Neural crest cell (in vitro differentiated cells): ENCODE measurements around the gene PLCL2. TPM values are rescaled to one million over a fixed set of nuclear protein-coding genes. Genes with fewer than 3 reads are reported as not detected.

ENCODE experiments used
- DNase-seq: peaks from one replicate; pipeline ENCODE4 v3.0.0; 2021; ENCODE audit warnings: low read depth, mixed read lengths, low spot score
- H3K27ac Mint-ChIP-seq: one replicate; pipeline ENCODE4 v1.8.0; 2021; ENCODE audit warnings: mild to moderate bottlenecking, mixed read lengths; ENCODE audit not compliant: unreplicated experiment
- H3K27me3 Mint-ChIP-seq: 2 replicates; pipeline ENCODE4 v1.8.0; 2021; ENCODE audit warnings: low read depth, mild to moderate bottlenecking, mixed read lengths
- H3K36me3 Mint-ChIP-seq: 2 replicates; pipeline ENCODE4 v1.8.0; 2021; ENCODE audit warnings: low read depth, mild to moderate bottlenecking, mixed read lengths
- H3K4me1 Mint-ChIP-seq: 2 replicates; pipeline ENCODE4 v1.8.0; 2021; ENCODE audit warnings: mixed read lengths
- H3K4me3 Mint-ChIP-seq: one replicate; pipeline ENCODE4 v1.8.0; 2021; ENCODE audit warnings: mild to moderate bottlenecking, mixed read lengths
- H3K9me3 Mint-ChIP-seq: 2 replicates; pipeline ENCODE4 v1.8.0; 2021; ENCODE audit warnings: mixed read lengths
- total RNA-seq: library from RNA; stranded (reverse); gene quantifications from 2 replicates; pipeline ENCODE4 v1.2.1, GENCODE V29; 2021
- TF ChIP-seq, protein P1 (sequence below): fragments of 200-600 bp; sonication (generic); conservative IDR thresholded peaks from 2 replicates; pipeline ENCODE4 v1.5.0; 2021; ENCODE audit warnings: antibody characterized with exemption, mild to moderate bottlenecking

PLCL2 gene
- total RNA-seq, 1 donor from 2014 or later, result 10.5 TPM

DNA sequence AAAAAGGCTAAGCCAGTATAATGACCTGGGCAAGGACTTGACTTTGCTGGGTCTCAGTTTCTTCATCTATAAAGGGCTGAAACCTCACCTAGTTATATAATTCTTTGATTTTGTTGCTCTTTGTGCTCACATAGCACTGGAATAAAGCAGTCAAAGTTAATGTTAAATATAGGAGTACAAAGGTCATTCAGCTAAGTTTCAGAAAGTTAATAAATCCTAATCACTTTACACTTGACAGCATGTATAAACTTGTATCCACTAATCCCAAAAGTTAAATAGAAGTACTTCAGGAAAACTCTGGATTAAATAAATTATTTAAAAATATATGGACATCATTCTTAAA, 33.9 kb downstream of the PLCL2 start:
- no peaks in the 10 kb centered on the region for H3K9me3 Mint-ChIP-seq
- no peak for DNase-seq
- peaks cover 11% of the 10 kb centered on the region for H3K4me1 Mint-ChIP-seq
- TF ChIP-seq, protein P1, sequence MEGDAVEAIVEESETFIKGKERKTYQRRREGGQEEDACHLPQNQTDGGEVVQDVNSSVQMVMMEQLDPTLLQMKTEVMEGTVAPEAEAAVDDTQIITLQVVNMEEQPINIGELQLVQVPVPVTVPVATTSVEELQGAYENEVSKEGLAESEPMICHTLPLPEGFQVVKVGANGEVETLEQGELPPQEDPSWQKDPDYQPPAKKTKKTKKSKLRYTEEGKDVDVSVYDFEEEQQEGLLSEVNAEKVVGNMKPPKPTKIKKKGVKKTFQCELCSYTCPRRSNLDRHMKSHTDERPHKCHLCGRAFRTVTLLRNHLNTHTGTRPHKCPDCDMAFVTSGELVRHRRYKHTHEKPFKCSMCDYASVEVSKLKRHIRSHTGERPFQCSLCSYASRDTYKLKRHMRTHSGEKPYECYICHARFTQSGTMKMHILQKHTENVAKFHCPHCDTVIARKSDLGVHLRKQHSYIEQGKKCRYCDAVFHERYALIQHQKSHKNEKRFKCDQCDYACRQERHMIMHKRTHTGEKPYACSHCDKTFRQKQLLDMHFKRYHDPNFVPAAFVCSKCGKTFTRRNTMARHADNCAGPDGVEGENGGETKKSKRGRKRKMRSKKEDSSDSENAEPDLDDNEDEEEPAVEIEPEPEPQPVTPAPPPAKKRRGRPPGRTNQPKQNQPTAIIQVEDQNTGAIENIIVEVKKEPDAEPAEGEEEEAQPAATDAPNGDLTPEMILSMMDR, result no peak
- H3K27me3 Mint-ChIP-seq, result no peaks in the 10 kb centered on the region
- no peak overlapping the region for H3K27ac Mint-ChIP-seq
- no peaks in the 10 kb centered on the region for H3K36me3 Mint-ChIP-seq
- no peak overlapping the region for H3K4me3 Mint-ChIP-seq

DNA sequence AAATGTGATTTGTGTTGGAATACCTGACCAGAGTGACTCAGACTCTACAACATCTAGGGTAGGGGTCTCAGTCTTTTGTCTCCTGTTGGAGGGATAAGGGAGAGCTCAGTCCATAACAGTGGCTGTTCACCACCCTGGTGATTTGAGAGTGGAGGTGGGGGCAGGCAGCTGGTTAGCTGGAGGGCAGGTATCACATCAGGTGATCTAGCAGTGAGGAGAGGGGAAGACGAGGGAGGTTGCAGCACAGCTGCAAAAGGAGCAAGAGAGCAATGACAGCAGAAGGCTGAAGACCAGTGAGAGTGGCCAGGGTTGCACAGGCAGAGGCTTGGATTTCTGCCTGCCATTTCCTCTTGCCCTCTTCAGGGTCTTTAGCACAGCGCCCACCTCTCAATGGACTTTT, 38.4 kb downstream of the PLCL2 start:
- H3K27ac Mint-ChIP-seq, result no peak overlapping the region
- TF ChIP-seq, protein P1, result no peak
- no peaks in the 10 kb centered on the region for H3K36me3 Mint-ChIP-seq
- H3K4me1 Mint-ChIP-seq, result no peaks in the 10 kb centered on the region
- H3K4me3 Mint-ChIP-seq, result no peak overlapping the region
- no peaks in the 10 kb centered on the region for H3K27me3 Mint-ChIP-seq
- no peaks in the 10 kb centered on the region for H3K9me3 Mint-ChIP-seq
- DNase-seq, result no peak

DNA sequence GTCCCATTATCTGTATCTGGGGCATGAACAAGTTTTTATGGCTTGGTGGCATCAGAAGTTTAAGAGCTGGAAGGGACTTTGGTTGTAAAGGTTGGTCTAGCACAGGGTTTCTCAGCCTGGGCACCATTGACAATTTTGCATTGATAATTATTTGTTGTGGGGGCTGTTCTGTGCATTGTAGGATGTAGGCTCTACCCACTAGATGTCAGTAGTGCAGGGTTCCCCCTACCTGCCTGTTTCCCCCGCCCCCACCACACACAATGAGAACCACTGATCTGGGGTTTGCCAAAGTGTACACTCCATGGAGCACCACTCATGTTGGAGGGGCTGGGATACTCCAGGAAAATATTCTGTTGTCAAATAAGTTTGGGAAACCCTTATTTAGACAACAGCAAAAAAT, 42.7 kb downstream of the PLCL2 start:
- Mint-ChIP-seq H3K27ac (no peak overlapping the region), H3K36me3 (no peaks in the 10 kb centered on the region), H3K9me3 (peaks cover 3% of the 10 kb centered on the region), H3K4me1 (no peaks in the 10 kb centered on the region), H3K27me3 (no peaks in the 10 kb centered on the region), H3K4me3 (no peak overlapping the region)
- no peak for DNase-seq
- TF ChIP-seq, protein P1, result no peak

DNA sequence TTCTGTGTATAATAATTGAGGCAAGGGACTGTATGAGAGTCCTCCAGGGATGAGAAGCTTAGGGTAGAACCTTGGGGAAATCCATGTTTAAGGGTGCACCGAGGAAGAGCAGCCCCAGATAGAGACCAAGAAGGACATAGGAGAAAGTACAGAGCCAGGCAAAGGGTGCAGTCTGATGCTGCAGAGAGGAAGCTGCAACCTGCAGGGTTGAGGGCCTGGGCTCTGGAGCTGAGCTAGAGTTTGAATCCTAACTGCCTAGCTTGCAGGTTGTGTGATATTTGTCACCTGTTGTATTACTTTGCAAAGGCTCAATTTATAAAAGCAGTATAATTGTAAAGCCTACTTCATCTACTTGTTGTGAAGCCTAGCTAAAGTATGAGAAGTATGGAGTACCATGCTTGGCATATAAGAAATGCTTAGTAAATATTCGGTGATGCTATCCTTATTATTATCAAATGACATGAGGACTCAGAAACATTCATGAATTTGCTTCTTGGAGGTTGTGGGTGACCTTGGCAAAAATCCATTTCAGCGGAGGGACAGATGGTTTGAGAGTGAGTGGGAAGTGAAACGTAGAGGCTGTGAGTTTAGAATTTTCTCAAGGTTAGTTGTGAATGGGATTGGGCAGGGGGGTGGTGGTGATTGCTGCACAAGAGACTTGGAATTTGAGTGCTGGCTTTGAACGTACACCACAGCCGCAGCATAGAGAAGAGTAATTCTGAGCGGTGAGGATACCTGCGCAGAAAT, 43.8 kb downstream of the PLCL2 start:
- DNase-seq, result no peak
- no peaks in the 10 kb centered on the region for H3K27me3 Mint-ChIP-seq

DNA sequence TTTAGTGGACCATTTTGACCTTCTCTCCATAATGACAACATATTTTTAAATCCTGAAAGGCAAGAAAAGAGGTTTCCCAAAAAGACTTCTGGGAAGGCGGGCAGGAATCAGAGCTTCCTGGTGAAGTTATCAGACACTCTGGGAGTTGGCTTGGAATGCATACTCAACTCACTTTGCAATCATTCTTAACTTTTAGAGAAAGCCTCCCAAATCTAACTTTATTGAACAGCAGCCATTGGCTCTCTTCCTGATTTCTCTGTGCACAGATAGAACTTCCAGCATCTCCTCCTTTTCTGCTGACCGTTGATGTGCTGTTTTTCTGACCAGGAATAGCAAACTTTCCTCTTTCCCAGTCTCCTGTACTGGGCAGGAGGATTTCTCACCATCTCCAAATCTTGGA, 44.6 kb downstream of the PLCL2 start:
- Mint-ChIP-seq H3K36me3 (no peaks in the 10 kb centered on the region), H3K4me1 (no peaks in the 10 kb centered on the region), H3K27ac (no peak overlapping the region), H3K9me3 (peaks cover 3% of the 10 kb centered on the region), H3K4me3 (no peak overlapping the region), H3K27me3 (no peaks in the 10 kb centered on the region)
- DNase-seq, result no peak
- TF ChIP-seq, protein P1, result no peak

More for the DNA sequence above, 43.8 kb downstream of the PLCL2 start:
- Mint-ChIP-seq H3K36me3 (no peaks in the 10 kb centered on the region), H3K4me1 (no peaks in the 10 kb centered on the region), H3K4me3 (no peak overlapping the region), H3K9me3 (peaks cover 3% of the 10 kb centered on the region), H3K27ac (no peak overlapping the region)
- TF ChIP-seq, protein P1, result no peak
